ENCODE data around the gene SLC35F2.

GRCh38 chr11:107810875-107811274 is 47.7 kb downstream of the SLC35F2 start:
- TF ChIP-seq KAT7 (CRISPR knock-in tag; IDR thresholded peaks at IDR 0.05; ENCODE audit: borderline replicate concordance) (no peak), FOXK2 (IDR thresholded peaks at IDR 0.05) (no peak), POLR2A (IDR thresholded peaks at IDR 0.05; ENCODE audit: insufficient read depth in 1 of 2, low read depth in 2 of 2, low read length in 2 of 2) (no peak)

Data from HepG2 (cell line).